Large intestine (tissue), 3 donors: ENCODE data around the gene RARG. TPM values are rescaled to one million over a fixed set of nuclear protein-coding genes. Genes with fewer than 3 reads are reported as not detected.

Source experiments
- DNase-seq, 2 donors: peaks; one replicate each; pipeline versions ENCODE4 v3.0.0 to v3.0.0-alpha.2; 2013
- H3K27ac ChIP-seq: one replicate; pipeline ENCODE4 v1.5.1; 2013; ENCODE audit warnings: low read length
- H3K27me3 ChIP-seq: 2 replicates; pipeline ENCODE4 v1.6.1; 2013; ENCODE audit warnings: low read length; ENCODE audit not compliant: control insufficient read depth, insufficient read depth
- H3K36me3 ChIP-seq: 2 replicates; pipeline ENCODE4 v1.6.1; 2013; ENCODE audit warnings: low read length; ENCODE audit not compliant: control insufficient read depth, insufficient read depth
- H3K4me1 ChIP-seq: one replicate; pipeline ENCODE4 v1.6.1; 2013; ENCODE audit warnings: low read length; ENCODE audit not compliant: control insufficient read depth, insufficient read depth
- H3K4me3 ChIP-seq: one replicate; pipeline ENCODE4 v1.5.1; 2013; ENCODE audit warnings: low read length
- H3K9me3 ChIP-seq: one replicate; pipeline ENCODE4 v1.6.1; 2013; ENCODE audit warnings: mild to moderate bottlenecking, low read depth, low read length, moderate library complexity; ENCODE audit not compliant: control insufficient read depth
- WGBS: methylation state at CpG from one replicate; pipeline ENCODE4 v1.1.5; 2013; ENCODE audit warnings: low lambda C conversion rate; ENCODE audit not compliant: insufficient coverage; 5-methylcytosine and 5-hydroxymethylcytosine counted together
- polyA plus RNA-seq: library from polyadenylated mRNA; unstranded; fragments of 120-200 nt; gene quantifications from one replicate; pipeline ENCODE4 v1.2.1, GENCODE V29; 2013

Gene RARG
- polyA plus RNA-seq, 1 donor: 11.6 TPM

- no peaks in the 10 kb centered on the region for H3K27me3 ChIP-seq
- peaks cover 40% of the 10 kb centered on the region for H3K36me3 ChIP-seq
- no peak for DNase-seq
These were observed 40.0 kb downstream of the RARG start for GRCh38 chr12:53191885-53192530.

GRCh38 chr12:53191096-53191884 is 40.7 kb downstream of the RARG start:
- no peak for DNase-seq
- Histone ChIP-seq H3K9me3 (no peaks in the 10 kb centered on the region), H3K4me3 (no peak overlapping the region), H3K36me3 (peaks cover 47% of the 10 kb centered on the region), H3K27ac (no peak overlapping the region), H3K27me3 (no peaks in the 10 kb centered on the region), H3K4me1 (peaks cover 6% of the 10 kb centered on the region)
- no CpG with 5 or more reads among the region's 11 CpGs for WGBS

More at GRCh38 chr12:53191885-53192530, 40.0 kb downstream of the RARG start:
- Histone ChIP-seq H3K9me3 (no peaks in the 10 kb centered on the region), H3K4me1 (peaks cover 6% of the 10 kb centered on the region), H3K4me3 (no peak overlapping the region), H3K27ac (no peak overlapping the region)
- no CpG with 5 or more reads among the region's 14 CpGs for WGBS

- no peak overlapping the region for H3K27ac ChIP-seq
- no peaks in the 10 kb centered on the region for H3K9me3 ChIP-seq
- DNase-seq: peak; percentile 60 to 65
- H3K27me3 ChIP-seq: no peaks in the 10 kb centered on the region
- no peak overlapping the region for H3K4me3 ChIP-seq
- no CpG with 5 or more reads among the region's 14 CpGs for WGBS
- H3K36me3 ChIP-seq: peaks cover 57% of the 10 kb centered on the region
- peaks cover 6% of the 10 kb centered on the region for H3K4me1 ChIP-seq
These were observed 41.8 kb downstream of the RARG start for GRCh38 chr12:53190108-53190729.

GRCh38 chr12:53187145-53187899 is 44.7 kb downstream of the RARG start:
- no peak overlapping the region for H3K27ac ChIP-seq
- no peak overlapping the region for H3K4me3 ChIP-seq
- no peak for DNase-seq
- peaks cover 68% of the 10 kb centered on the region for H3K36me3 ChIP-seq
- no peaks in the 10 kb centered on the region for H3K9me3 ChIP-seq
- no CpG with 5 or more reads among the region's 15 CpGs for WGBS
- peaks cover 24% of the 10 kb centered on the region for H3K4me1 ChIP-seq
- no peaks in the 10 kb centered on the region for H3K27me3 ChIP-seq

GRCh38 chr12:53186745-53187144 is 45.3 kb downstream of the RARG start:
- no peak overlapping the region for H3K4me3 ChIP-seq
- DNase-seq: no peak
- H3K27me3 ChIP-seq: no peaks in the 10 kb centered on the region
- H3K4me1 ChIP-seq: peaks cover 30% of the 10 kb centered on the region
- H3K36me3 ChIP-seq: peaks cover 72% of the 10 kb centered on the region
- no peaks in the 10 kb centered on the region for H3K9me3 ChIP-seq
- WGBS: no CpG with 5 or more reads among the region's 4 CpGs
- H3K27ac ChIP-seq: no peak overlapping the region

GRCh38 chr12:53185582-53186153 is 46.3 kb downstream of the RARG start:
- Histone ChIP-seq H3K9me3 (no peaks in the 10 kb centered on the region), H3K27me3 (no peaks in the 10 kb centered on the region), H3K4me1 (peaks cover 37% of the 10 kb centered on the region), H3K4me3 (no peak overlapping the region), H3K36me3 (peaks cover 65% of the 10 kb centered on the region), H3K27ac (no peak overlapping the region)
- no peak for DNase-seq
- no CpG with 5 or more reads among the region's 3 CpGs for WGBS

- H3K27ac ChIP-seq: no peak overlapping the region
- WGBS: no CpG with 5 or more reads among the region's 6 CpGs
- peaks cover 31% of the 10 kb centered on the region for H3K4me1 ChIP-seq
- DNase-seq: no peak
- H3K4me3 ChIP-seq: no peak overlapping the region
- H3K9me3 ChIP-seq: no peaks in the 10 kb centered on the region
- peaks cover 65% of the 10 kb centered on the region for H3K36me3 ChIP-seq
- H3K27me3 ChIP-seq: no peaks in the 10 kb centered on the region
These were observed 47.2 kb downstream of the RARG start for GRCh38 chr12:53184828-53185227.

- DNase-seq: peak; percentile 64 to 86
- H3K4me1 ChIP-seq: peaks cover 35% of the 10 kb centered on the region
- H3K27ac ChIP-seq: peak overlapping the region; percentile 88
- peaks cover 49% of the 10 kb centered on the region for H3K36me3 ChIP-seq
- no peaks in the 10 kb centered on the region for H3K27me3 ChIP-seq
- no peaks in the 10 kb centered on the region for H3K9me3 ChIP-seq
- no CpG with 5 or more reads among the region's 2 CpGs for WGBS
- no peak overlapping the region for H3K4me3 ChIP-seq
These were observed 49.1 kb downstream of the RARG start for GRCh38 chr12:53182903-53183302.

- Histone ChIP-seq H3K4me1 (peaks cover 35% of the 10 kb centered on the region), H3K27me3 (no peaks in the 10 kb centered on the region), H3K36me3 (peaks cover 39% of the 10 kb centered on the region), H3K9me3 (no peaks in the 10 kb centered on the region), H3K4me3 (peak overlapping the region; percentile 82), H3K27ac (peak overlapping the region; percentile 88)
- peak in 1 of 2 donors; percentile 24 for DNase-seq
- WGBS: no CpG with 5 or more reads among the region's 2 CpGs
These were observed 50.1 kb downstream of the RARG start for GRCh38 chr12:53181935-53182334.
